IMR-90 (cell line): ENCODE results near the gene TSC1. TPM values are rescaled to one million over a fixed set of nuclear protein-coding genes. Genes with fewer than 3 reads are reported as not detected.

Source experiments
- ATAC-seq: fragments of 200-7000 bp; cut with Tn5 transposase; 2 replicates; pipeline ENCODE4 v1.9.1; 2020; ENCODE audit warnings: low read depth, mild to moderate bottlenecking, moderate library complexity
- BruUV-seq: library from RNA; stranded (reverse); fragments of 400-500 nt; replicated peaks from 2 replicates; lab custom pipeline; 2021; lab: Mats Ljungman, UMichigan
- CTCF ChIA-PET: fragments of 300-600 bp; formaldehyde crosslinking; extraction: SDS; loops from one replicate; lab custom pipeline; 2021; ENCODE audit warnings: antibody characterized with exemption; lab: Yijun Ruan, JAX
- POLR2A ChIA-PET: fragments of 300-600 bp; sonication (Branson Sonifier 250); formaldehyde crosslinking; loops from one replicate; lab custom pipeline; 2022; ENCODE audit warnings: antibody characterized with exemption; ENCODE audit not compliant: unreplicated experiment; lab: Charles Lee
- DNase-seq: peaks from one replicate; pipeline ENCODE4 v3.0.0; 2013
- H2AFZ ChIP-seq: replicated peaks from 2 replicates; pipeline ENCODE3; 2013; ENCODE audit warnings: low read length, mild to moderate bottlenecking; ENCODE audit not compliant: poor library complexity
- H2AK5ac ChIP-seq: 2 replicates; pipeline ENCODE4 v1.6.1; 2013; ENCODE audit warnings: low read depth, low read length, inconsistent platforms
- H2AK9ac ChIP-seq: replicated peaks from 2 replicates; pipeline ENCODE3; 2013; ENCODE audit warnings: mild to moderate bottlenecking, low read depth, low read length, moderate library complexity; ENCODE audit not compliant: poor library complexity
- H2BK120ac ChIP-seq: 2 replicates; pipeline ENCODE4 v1.6.1; 2013; ENCODE audit warnings: low read depth, low read length, inconsistent platforms
- H2BK15ac ChIP-seq: 3 replicates; pipeline ENCODE4 v1.6.1; 2013; ENCODE audit warnings: low read depth, low read length, inconsistent platforms
- H2BK20ac ChIP-seq: 2 replicates; pipeline ENCODE4 v1.6.1; 2013; ENCODE audit warnings: low read depth, mild to moderate bottlenecking, inconsistent platforms, low read length, moderate library complexity
- H2BK5ac ChIP-seq: 2 replicates; pipeline ENCODE4 v1.6.1; 2013; ENCODE audit warnings: mild to moderate bottlenecking, low read depth, low read length, inconsistent platforms; ENCODE audit not compliant: poor library complexity, severe bottlenecking
- H3K14ac ChIP-seq: replicated peaks from 2 replicates; pipeline ENCODE4 v1.6.1; 2013; ENCODE audit warnings: low read depth, low read length, inconsistent platforms
- H3K18ac ChIP-seq: 2 replicates; pipeline ENCODE4 v1.6.1; 2013; ENCODE audit warnings: low read depth, low read length, control low read depth
- H3K23ac ChIP-seq: 2 replicates; pipeline ENCODE4 v1.6.1; 2013; ENCODE audit warnings: low read depth, low read length, inconsistent platforms
- H3K27ac ChIP-seq: 2 replicates; pipeline ENCODE4 v1.5.1; 2013; ENCODE audit warnings: mild to moderate bottlenecking, control low read depth, low read length; ENCODE audit not compliant: insufficient read depth
- H3K27me3 ChIP-seq: 2 replicates; pipeline ENCODE4 v1.6.1; 2013; ENCODE audit warnings: low read length; ENCODE audit not compliant: control insufficient read depth, insufficient read depth
- H3K36me3 ChIP-seq: 2 replicates; pipeline ENCODE4 v1.6.1; 2013; ENCODE audit warnings: low read length, mixed read lengths; ENCODE audit not compliant: control insufficient read depth, insufficient read depth
- H3K4ac ChIP-seq: 2 replicates; pipeline ENCODE4 v1.6.1; 2013; ENCODE audit warnings: low read depth, low read length, inconsistent platforms
- H3K4me1 ChIP-seq: 2 replicates; pipeline ENCODE4 v1.6.1; 2013; ENCODE audit warnings: low read length, mixed read lengths; ENCODE audit not compliant: control insufficient read depth, insufficient read depth
- H3K4me2 ChIP-seq: 2 replicates; pipeline ENCODE4 v1.6.1; 2013; ENCODE audit warnings: low read depth, mild to moderate bottlenecking, control low read depth, low read length, moderate library complexity
- H3K4me3 ChIP-seq: 2 replicates; pipeline ENCODE4 v1.5.1; 2013; ENCODE audit warnings: low read depth, mild to moderate bottlenecking, control low read depth, low read length, moderate library complexity; ENCODE audit not compliant: insufficient read depth
- H3K56ac ChIP-seq: 2 replicates; pipeline ENCODE4 v1.6.1; 2013; ENCODE audit warnings: low read length, inconsistent platforms; ENCODE audit not compliant: insufficient read depth; ENCODE audit errors: extremely low read depth
- H3K79me1 ChIP-seq, 2 experiments: 2 replicates each; pipeline ENCODE4 v1.6.1; 2013; ENCODE audit warnings: low read length in 2 of 2, inconsistent platforms in 1 of 2, low read depth in 1 of 2
- H3K9ac ChIP-seq: 2 replicates; pipeline ENCODE4 v1.6.1; 2013; ENCODE audit warnings: low read depth, low read length, control low read depth
- H3K9me1 ChIP-seq: 2 replicates; pipeline ENCODE4 v1.6.1; 2013; ENCODE audit warnings: low read length, inconsistent platforms; ENCODE audit not compliant: insufficient read depth
- H3K9me3 ChIP-seq: 2 replicates; pipeline ENCODE4 v1.6.1; 2013; ENCODE audit warnings: low read length; ENCODE audit not compliant: control insufficient read depth, insufficient read depth
- H4K20me1 ChIP-seq: 2 replicates; pipeline ENCODE4 v1.6.1; 2013; ENCODE audit warnings: low read length, inconsistent platforms; ENCODE audit not compliant: insufficient read depth
- H4K5ac ChIP-seq: 2 replicates; pipeline ENCODE4 v1.6.1; 2013; ENCODE audit warnings: mild to moderate bottlenecking, low read depth, low read length, control low read depth
- H4K8ac ChIP-seq, 2 experiments: 2 replicates each; pipeline ENCODE4 v1.6.1; 2013; ENCODE audit warnings: low read depth in 2 of 2, low read length in 2 of 2, control low read depth in 1 of 2, inconsistent platforms in 1 of 2
- H4K91ac ChIP-seq: 2 replicates; pipeline ENCODE4 v1.6.1; 2013; ENCODE audit warnings: low read depth, low read length, inconsistent platforms; ENCODE audit not compliant: insufficient read depth
- CHD1 ChIP-seq: IDR thresholded peaks from 2 replicates; pipeline ENCODE4 v1.6.1; 2012; ENCODE audit warnings: low read depth, low read length, improper control_type of control experiment
- CTCF ChIP-seq: conservative IDR thresholded peaks from 2 replicates; pipeline ENCODE4 v1.5.1; 2012; ENCODE audit warnings: mild to moderate bottlenecking, low read depth, low read length, improper control_type of control experiment
- MXI1 ChIP-seq: IDR thresholded peaks from 2 replicates; pipeline ENCODE4 v1.6.1; 2012; ENCODE audit warnings: low read depth, mild to moderate bottlenecking, low read length, moderate library complexity, borderline replicate concordance
- WGBS, 2 experiments: methylation state at CpG; one replicate each; pipeline versions ENCODE4 v1.1.5 to v1.1.7; 2013; ENCODE audit warnings: missing lambda C conversion rate in 2 of 2; ENCODE audit not compliant: insufficient read length in 1 of 2; ENCODE audit errors: extremely low coverage in 2 of 2; 5-methylcytosine and 5-hydroxymethylcytosine counted together
- dilution Hi-C: fragments of 300-500 bp; cut with HindIII; formaldehyde crosslinking; loops from one replicate; pipeline ENCODE4 v1.14.3; 2018; ENCODE audit warnings: low sequenced_read_pairs; ENCODE audit not compliant: unreplicated experiment
- in situ Hi-C: fragments of 300-500 bp; cut with MboI; formaldehyde crosslinking; loops from 3 replicates; pipeline ENCODE4 v1.14.3; 2019; ENCODE audit warnings: low sequenced_read_pairs, inconsistent platforms, mixed read lengths
- intact Hi-C: fragments of 100-400 bp; cut with micrococcal nuclease; formaldehyde crosslinking; loops from 2 replicates; pipeline ENCODE4 v1.10.0; 2022
- polyA plus RNA-seq, 3 experiments: library from polyadenylated mRNA; depleted of rRNA; stranded (reverse); fragments of >200 nt; gene quantifications; 2 replicates each; pipeline ENCODE4 v1.2.3, GENCODE V29; 2012; ENCODE audit warnings: low replicate concordance in 1 of 3
- total RNA-seq: library from RNA; depleted of rRNA; stranded (reverse); fragments of >200 nt; gene quantifications from 2 replicates; pipeline ENCODE4 v1.2.3, GENCODE V29; 2012

Gene TSC1
- total and polyA plus RNA-seq, 2 of the 4 experiments (the other 2 are of a cell fraction): 25.7 to 56.3 TPM

GRCh38 chr9:132978112-132978450 lies 33.7 kb upstream of the TSC1 start:
- intact Hi-C loops: no loop called here
- no peak overlapping the region for H2AK9ac ChIP-seq
- no peak overlapping the region for H3K23ac ChIP-seq
- BruUV-seq: no TSS peak
- H2BK120ac ChIP-seq: no peak overlapping the region
- no peak overlapping the region for H3K56ac ChIP-seq
- no peaks in the 10 kb centered on the region for H3K9me3 ChIP-seq
- TF ChIP-seq CHD1: no peak
- no peak for TF ChIP-seq CTCF
- TF ChIP-seq MXI1: no peak
- no peak overlapping the region for H3K4me3 ChIP-seq
- H3K18ac ChIP-seq: no peak overlapping the region
- no peak overlapping the region for H3K9ac ChIP-seq
- no peak overlapping the region for H4K8ac ChIP-seq
- no peak overlapping the region for H2BK20ac ChIP-seq
- H3K4me1 ChIP-seq: no peaks in the 10 kb centered on the region
- no peak overlapping the region for H3K4me2 ChIP-seq
- ChIA-PET CTCF (interaction anchor here (0.8 to 1.2 kb wide), 3 partner anchors 37 to 73 kb away, joined by 3 to 4 read pairs (median 3); no protein-coding TSS in a partner anchor), POLR2A (no interaction called here)
- no peaks in the 10 kb centered on the region for H4K20me1 ChIP-seq
- no peak for ATAC-seq
- in situ Hi-C loops: no loop called here
- H2AK5ac ChIP-seq: no peak overlapping the region
- no peak overlapping the region for H4K91ac ChIP-seq
- no peak overlapping the region for H3K27ac ChIP-seq
- no peak overlapping the region for H3K4ac ChIP-seq
- H2BK15ac ChIP-seq: no peak overlapping the region
- no peaks in the 10 kb centered on the region for H3K9me1 ChIP-seq
- dilution Hi-C loops: no loop called here
- no peaks in the 10 kb centered on the region for H3K36me3 ChIP-seq
- H3K27me3 ChIP-seq: peaks cover 73% of the 10 kb centered on the region
- whole genome bisulfite sequencing, 2 experiments: 0% methylated on average over 1 of the region's 2 CpGs; no CpG with 5 or more reads in 1 of the 2 experiments
- no peak overlapping the region for H2AFZ ChIP-seq
- DNase-seq: no peak
- no peaks in the 10 kb centered on the region for H3K79me1 ChIP-seq
- no peak overlapping the region for H2BK5ac ChIP-seq
- H4K5ac ChIP-seq: no peak overlapping the region
- no peak overlapping the region for H3K14ac ChIP-seq
